Sigmoid colon (tissue), 7 donors: ENCODE results near the gene PFDN4. TPM values are rescaled to one million over a fixed set of nuclear protein-coding genes. Genes with fewer than 3 reads are reported as not detected.
A peak's percentile ranks its signal among the peaks of the same experiment; 100 is the strongest.

Experiments
- DNase-seq: peaks from one replicate; pipeline ENCODE4 v3.0.0-alpha.2; 2019
- H3K27ac ChIP-seq, 4 donors: fragments of 200-600 bp; sonication (generic); one replicate each; pipeline ENCODE4 v1.5.1; 2016 to 2019; ENCODE audit warnings: mild to moderate bottlenecking in 1 of 4
- H3K27me3 ChIP-seq, 3 donors: fragments of 200-600 bp; sonication (generic); one replicate each; pipeline ENCODE4 v1.5.1; 2019; ENCODE audit warnings: mild to moderate bottlenecking in 1 of 3
- H3K36me3 ChIP-seq, 4 donors: fragments of 200-600 bp; sonication (generic); one replicate each; pipeline ENCODE4 v1.5.1; 2016 to 2019
- H3K4me1 ChIP-seq, 4 donors: fragments of 200-600 bp; sonication (generic); one replicate each; pipeline ENCODE4 v1.5.1; 2017 to 2019
- H3K4me3 ChIP-seq, 4 donors: fragments of 200-600 bp; sonication (generic); one replicate each; pipeline ENCODE4 v1.5.1; 2017 to 2019; ENCODE audit warnings: mild to moderate bottlenecking in 2 of 4, moderate library complexity in 1 of 4
- H3K9me3 ChIP-seq, 4 donors: fragments of 200-600 bp in 3 of 4; sonication (generic) in 3 of 4; one replicate each; pipeline versions ENCODE4 v1.5.1 to v1.6.1; 2013 to 2019
- CTCF ChIP-seq, 4 experiments: fragments of 450-650 bp in 3 of 4; fragments of 200-600 bp in 1 of 4; IDR thresholded peaks; one replicate each; pipeline ENCODE4 v1.5.1; 2016 to 2019; ENCODE audit warnings: antibody characterized with exemption in 4 of 4, mild to moderate bottlenecking in 3 of 4, moderate library complexity in 2 of 4
- EP300 ChIP-seq, 4 donors: sonication (generic); formaldehyde crosslinking; IDR thresholded peaks; one replicate each; pipeline ENCODE4 v1.6.1; 2017; ENCODE audit warnings: antibody characterized with exemption in 4 of 4
- POLR2A ChIP-seq, 2 donors: fragments of 450-650 bp; IDR thresholded peaks; one replicate each; pipeline ENCODE4 v1.6.1; 2016; ENCODE audit warnings: antibody characterized with exemption in 2 of 2, mild to moderate bottlenecking in 2 of 2, moderate library complexity in 2 of 2
- POLR2AphosphoS5 ChIP-seq, 4 donors: sonication (generic); formaldehyde crosslinking; IDR thresholded peaks; one replicate each; pipeline ENCODE4 v1.6.1; 2017; ENCODE audit warnings: antibody characterized with exemption in 4 of 4
- WGBS, 2 donors: extraction: QIAGEN DNeasy Blood & Tissue Kit; methylation state at CpG; one replicate each; pipeline ENCODE4 v1.1.7; 2013; 5-methylcytosine and 5-hydroxymethylcytosine counted together
- intact Hi-C: fragments of 100-400 bp; cut with DNase I; formaldehyde crosslinking; loops from one replicate; pipeline ENCODE4 v1.15.1; 2023
- polyA plus RNA-seq, 3 donors: library from polyadenylated mRNA; stranded (reverse); fragments of 200-250 nt; gene quantifications; one replicate each; pipeline ENCODE4 v1.2.3, GENCODE V29; 2013
- total RNA-seq, 4 donors: library from RNA; depleted of rRNA; stranded (reverse); fragments of >200 nt; gene quantifications; one replicate each; pipeline ENCODE4 v1.1.0, GENCODE V29; 2016
- donor health status: healthy with polysubstance abuse.
- donor health status: Bipolar disorder and iron deficiency.
- donor health status: healthy.

The PFDN4 gene
- total RNA-seq (100 to 1,000 TPM in 3 of 4 donors, 10 to 100 TPM in 1; 75.9 to 284 (median 180) TPM), polyA plus RNA-seq (100 to 1,000 TPM in 1 of 3 donors, 10 to 100 TPM in 2; 55.3 to 101 (median 55.9) TPM)

GRCh38 chr20:54207743-54208547, at the start of gene PFDN4:
PFDN4 (plus strand) TSS chr20:54208087; CDS start chr20:54208101, 14 bp downstream.
- intact Hi-C loops = loop anchor here (5.0 to 10.0 kb wide), 3 partner anchors 293 to 631 kb away; partner anchors contain the start of gene ZNF217
- Histone ChIP-seq H3K36me3 (no peaks in the 10 kb centered on the region), H3K27ac (peak within 1 kb of the TSS; percentile 88 to 97 (median 90)), H3K9me3 (no peaks in the 10 kb centered on the region), H3K4me3 (peak within 1 kb of the TSS; percentile 82 to 98 (median 84)), H3K27me3 (no peaks in the 10 kb centered on the region), H3K4me1 (peaks cover 0 to 41% (median 30%) of the 10 kb centered on the region in 4 donors)
- peak; percentile 85 for DNase-seq
- 0 to 1% methylated on average over 76 of the region's 76 CpGs for WGBS, 2 donors
- TF ChIP-seq POLR2A (IDR thresholded peaks at IDR 0.05) = no peak
- TF ChIP-seq CTCF (IDR thresholded peaks at IDR 0.05) = peak in 3 of 4 experiments; percentile 68 to 79 (median 76)
- peak in 1 of 4 donors; percentile 7 for TF ChIP-seq EP300 (IDR thresholded peaks at IDR 0.05)
- TF ChIP-seq POLR2AphosphoS5 (IDR thresholded peaks at IDR 0.05) = peak in 3 of 4 donors; percentile 29 to 63 (median 51)

- intact Hi-C loops = no loop called here
- WGBS, 2 donors = 76 to 88% methylated on average over 3 of the region's 3 CpGs
Observed at GRCh38 chr20:54158226-54158625, 49.7 kb upstream of the PFDN4 start.

GRCh38 chr20:54158856-54159418, 49.0 kb upstream of the PFDN4 start:
- Histone ChIP-seq H3K27ac (no peak overlapping the region), H3K27me3 (no peaks in the 10 kb centered on the region), H3K9me3 (no peaks in the 10 kb centered on the region), H3K4me1 (no peaks in the 10 kb centered on the region), H3K36me3 (no peaks in the 10 kb centered on the region), H3K4me3 (no peak overlapping the region)
- WGBS, 2 donors = 86 to 90% methylated on average over 8 of the region's 8 CpGs
- intact Hi-C loops = no loop called here
- DNase-seq = no peak
- TF ChIP-seq POLR2AphosphoS5 (IDR thresholded peaks at IDR 0.05) = no peak
- TF ChIP-seq EP300 (IDR thresholded peaks at IDR 0.05) = no peak
- TF ChIP-seq POLR2A (IDR thresholded peaks at IDR 0.05) = no peak
- TF ChIP-seq CTCF (IDR thresholded peaks at IDR 0.05) = no peak

More at GRCh38 chr20:54158226-54158625, 49.7 kb upstream of the PFDN4 start:
- TF ChIP-seq EP300 (IDR thresholded peaks at IDR 0.05) (no peak), CTCF (IDR thresholded peaks at IDR 0.05) (no peak), POLR2AphosphoS5 (IDR thresholded peaks at IDR 0.05) (no peak), POLR2A (IDR thresholded peaks at IDR 0.05) (no peak)
- Histone ChIP-seq H3K4me3 (no peak overlapping the region), H3K27ac (no peak overlapping the region), H3K36me3 (no peaks in the 10 kb centered on the region), H3K27me3 (no peaks in the 10 kb centered on the region), H3K9me3 (no peaks in the 10 kb centered on the region), H3K4me1 (no peaks in the 10 kb centered on the region)
- DNase-seq = no peak

- Histone ChIP-seq H3K36me3 (no peaks in the 10 kb centered on the region), H3K27me3 (no peaks in the 10 kb centered on the region), H3K27ac (no peak overlapping the region), H3K4me3 (no peak overlapping the region), H3K4me1 (no peaks in the 10 kb centered on the region), H3K9me3 (no peaks in the 10 kb centered on the region)
- TF ChIP-seq POLR2AphosphoS5 (IDR thresholded peaks at IDR 0.05) (no peak), CTCF (IDR thresholded peaks at IDR 0.05) (no peak), EP300 (IDR thresholded peaks at IDR 0.05) (no peak), POLR2A (IDR thresholded peaks at IDR 0.05) (no peak)
- no peak for DNase-seq
- 79 to 82% methylated on average over 7 of the region's 7 CpGs for WGBS, 2 donors
- intact Hi-C loops = no loop called here
Observed at GRCh38 chr20:54160065-54161007, 47.6 kb upstream of the PFDN4 start.
